ENCODE data around the gene CCND3. TPM values are rescaled to one million over a fixed set of nuclear protein-coding genes. Genes with fewer than 3 reads are reported as not detected.

Gene CCND3
- total RNA-seq, 1 donor from 2014 or later: 10.4 TPM

DNA sequence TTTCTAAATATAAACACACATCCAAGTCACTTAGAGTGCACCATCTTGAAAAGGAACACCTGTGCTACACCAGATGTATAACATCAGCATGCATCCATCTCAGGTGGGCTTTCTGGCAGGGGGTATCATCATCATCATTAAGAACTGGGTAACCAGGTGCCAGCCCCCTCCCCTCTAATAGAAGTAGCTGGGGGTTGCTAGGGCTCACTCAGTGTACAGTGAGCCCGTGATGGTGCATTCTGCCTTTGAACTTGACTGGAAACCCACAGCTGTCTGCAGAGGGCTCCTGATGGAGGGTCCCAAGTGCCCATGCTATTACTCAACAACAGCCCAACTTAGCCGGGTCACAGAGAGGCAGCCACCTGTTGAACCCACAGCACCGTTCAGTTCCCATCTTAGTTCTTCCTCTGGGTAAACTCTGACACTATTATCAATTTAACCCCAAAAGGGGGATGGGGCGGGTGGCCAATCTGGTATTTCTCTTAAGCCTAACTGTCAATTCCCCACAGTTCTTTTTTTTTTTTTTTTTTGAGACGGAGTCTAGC is 32.7 kb upstream of the CCND3 start:
- H3K27me3 Mint-ChIP-seq: no peaks in the 10 kb centered on the region
- H3K36me3 Mint-ChIP-seq (ENCODE audit: insufficient read depth): no peaks in the 10 kb centered on the region
- no peak for DNase-seq (ENCODE audit: low spot score, unreplicated experiment)
- TF ChIP-seq, protein P1, sequence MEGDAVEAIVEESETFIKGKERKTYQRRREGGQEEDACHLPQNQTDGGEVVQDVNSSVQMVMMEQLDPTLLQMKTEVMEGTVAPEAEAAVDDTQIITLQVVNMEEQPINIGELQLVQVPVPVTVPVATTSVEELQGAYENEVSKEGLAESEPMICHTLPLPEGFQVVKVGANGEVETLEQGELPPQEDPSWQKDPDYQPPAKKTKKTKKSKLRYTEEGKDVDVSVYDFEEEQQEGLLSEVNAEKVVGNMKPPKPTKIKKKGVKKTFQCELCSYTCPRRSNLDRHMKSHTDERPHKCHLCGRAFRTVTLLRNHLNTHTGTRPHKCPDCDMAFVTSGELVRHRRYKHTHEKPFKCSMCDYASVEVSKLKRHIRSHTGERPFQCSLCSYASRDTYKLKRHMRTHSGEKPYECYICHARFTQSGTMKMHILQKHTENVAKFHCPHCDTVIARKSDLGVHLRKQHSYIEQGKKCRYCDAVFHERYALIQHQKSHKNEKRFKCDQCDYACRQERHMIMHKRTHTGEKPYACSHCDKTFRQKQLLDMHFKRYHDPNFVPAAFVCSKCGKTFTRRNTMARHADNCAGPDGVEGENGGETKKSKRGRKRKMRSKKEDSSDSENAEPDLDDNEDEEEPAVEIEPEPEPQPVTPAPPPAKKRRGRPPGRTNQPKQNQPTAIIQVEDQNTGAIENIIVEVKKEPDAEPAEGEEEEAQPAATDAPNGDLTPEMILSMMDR (IDR thresholded peaks at IDR 0.05; ENCODE audit: unreplicated experiment): no peak
- no peaks in the 10 kb centered on the region for H3K9me3 Mint-ChIP-seq (ENCODE audit: low read depth)
- H3K4me1 Mint-ChIP-seq (ENCODE audit: low read depth): no peaks in the 10 kb centered on the region
- no peak overlapping the region for H3K4me3 Mint-ChIP-seq (ENCODE audit: low read depth)
- H3K27ac Mint-ChIP-seq: no peak overlapping the region

DNA sequence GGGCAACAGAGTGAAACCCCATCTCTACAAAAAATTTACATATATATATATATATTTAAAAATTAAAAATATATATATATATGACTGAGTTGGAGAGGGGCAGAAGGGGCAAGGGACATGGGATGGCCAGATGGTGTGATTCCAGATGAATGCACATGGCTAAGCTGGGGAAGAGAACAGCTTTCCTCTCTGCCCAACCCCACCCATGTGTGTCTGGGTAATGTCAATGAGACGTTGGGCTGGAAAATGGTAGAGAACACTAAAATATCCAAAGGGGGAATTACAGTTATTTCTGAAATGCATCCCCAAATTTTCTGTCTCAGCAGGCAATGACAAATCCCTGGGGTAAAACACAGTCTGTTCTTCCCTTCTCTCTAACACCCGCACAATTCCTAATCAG is 31.2 kb upstream of the CCND3 start:
- Mint-ChIP-seq H3K36me3 (ENCODE audit: insufficient read depth) (no peaks in the 10 kb centered on the region), H3K4me1 (ENCODE audit: low read depth) (no peaks in the 10 kb centered on the region), H3K27ac (no peak overlapping the region), H3K9me3 (ENCODE audit: low read depth) (no peaks in the 10 kb centered on the region), H3K4me3 (ENCODE audit: low read depth) (no peak overlapping the region), H3K27me3 (no peaks in the 10 kb centered on the region)
- TF ChIP-seq, protein P1 (IDR thresholded peaks at IDR 0.05; ENCODE audit: unreplicated experiment): no peak
- no peak for DNase-seq (ENCODE audit: low spot score, unreplicated experiment)

DNA sequence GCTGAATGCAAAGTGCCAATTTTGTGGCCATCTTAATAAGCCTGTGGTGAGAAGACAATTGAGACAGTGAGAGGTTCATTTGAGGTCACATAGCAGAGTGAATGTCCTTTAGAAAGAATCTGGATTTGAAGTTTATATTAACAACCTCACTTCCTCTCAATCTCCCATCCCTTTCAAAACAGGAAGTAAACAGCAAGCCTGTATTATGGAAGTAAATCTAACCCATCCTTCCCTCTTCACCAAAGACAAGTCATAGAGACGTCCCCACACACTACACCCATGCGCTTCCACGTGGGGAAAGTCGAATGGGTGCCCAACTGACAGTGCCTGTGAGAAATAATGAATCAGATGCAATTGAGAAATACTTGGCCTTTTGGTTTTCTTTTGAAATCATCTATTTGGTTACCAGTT is 28.8 kb upstream of the CCND3 start:
- Mint-ChIP-seq H3K9me3 (ENCODE audit: low read depth) (no peaks in the 10 kb centered on the region), H3K4me1 (ENCODE audit: low read depth) (peaks cover 9% of the 10 kb centered on the region), H3K36me3 (ENCODE audit: insufficient read depth) (no peaks in the 10 kb centered on the region), H3K4me3 (ENCODE audit: low read depth) (no peak overlapping the region), H3K27me3 (no peaks in the 10 kb centered on the region), H3K27ac (no peak overlapping the region)
- DNase-seq (ENCODE audit: low spot score, unreplicated experiment): no peak
- TF ChIP-seq, protein P1 (IDR thresholded peaks at IDR 0.05; ENCODE audit: unreplicated experiment): no peak

DNA sequence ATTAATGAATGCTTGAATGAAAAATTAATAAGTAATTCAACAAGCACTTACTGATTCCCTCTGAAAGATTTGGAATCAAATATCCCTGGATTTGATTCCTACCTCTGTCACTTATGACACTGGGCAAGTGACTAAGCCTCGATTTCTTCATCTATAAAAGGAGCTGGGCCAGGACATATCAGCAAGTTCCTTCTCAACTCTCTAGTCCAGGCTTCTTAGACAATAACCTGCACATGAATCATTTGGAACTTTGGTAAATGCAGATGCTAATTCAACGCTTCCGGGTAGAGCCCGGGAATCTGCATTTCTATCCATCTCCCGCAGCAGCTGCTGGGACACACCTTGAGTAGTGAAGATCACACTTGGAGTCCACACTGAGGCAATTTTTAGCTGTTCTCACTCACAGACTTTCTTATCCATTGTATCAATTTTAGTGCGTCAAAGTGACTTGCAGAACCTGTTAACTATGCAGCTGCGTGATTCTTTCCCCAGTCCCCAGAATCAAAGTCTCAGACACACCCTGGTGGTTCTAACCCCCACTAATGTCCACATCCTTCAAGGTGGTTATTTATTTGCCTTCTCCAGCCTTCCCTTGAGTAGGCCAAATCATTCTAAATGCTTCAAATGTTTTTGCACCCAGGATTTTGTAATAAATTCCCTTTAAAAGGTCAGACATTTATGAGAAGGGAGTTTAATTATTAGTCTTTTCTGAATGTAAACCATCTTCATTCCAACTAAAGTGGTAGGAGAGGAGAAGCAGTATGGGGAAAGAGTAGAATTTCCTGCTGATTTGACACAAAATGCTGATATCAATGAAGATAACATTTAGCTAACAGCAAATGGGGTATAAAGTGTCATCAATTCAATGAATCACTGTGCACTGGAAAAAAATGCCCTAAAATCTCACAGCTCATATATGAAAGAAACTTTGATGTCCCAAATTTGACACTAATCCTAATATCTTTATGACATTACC is 26.0 kb upstream of the CCND3 start:
- no peaks in the 10 kb centered on the region for H3K36me3 Mint-ChIP-seq (ENCODE audit: insufficient read depth)
- H3K4me1 Mint-ChIP-seq (ENCODE audit: low read depth): peaks cover 11% of the 10 kb centered on the region
- H3K27ac Mint-ChIP-seq: no peak overlapping the region
- H3K9me3 Mint-ChIP-seq (ENCODE audit: low read depth): no peaks in the 10 kb centered on the region
- no peak overlapping the region for H3K4me3 Mint-ChIP-seq (ENCODE audit: low read depth)
- DNase-seq (ENCODE audit: low spot score, unreplicated experiment): no peak
- TF ChIP-seq, protein P1 (IDR thresholded peaks at IDR 0.05; ENCODE audit: unreplicated experiment): no peak
- H3K27me3 Mint-ChIP-seq: peaks cover 6% of the 10 kb centered on the region

DNA sequence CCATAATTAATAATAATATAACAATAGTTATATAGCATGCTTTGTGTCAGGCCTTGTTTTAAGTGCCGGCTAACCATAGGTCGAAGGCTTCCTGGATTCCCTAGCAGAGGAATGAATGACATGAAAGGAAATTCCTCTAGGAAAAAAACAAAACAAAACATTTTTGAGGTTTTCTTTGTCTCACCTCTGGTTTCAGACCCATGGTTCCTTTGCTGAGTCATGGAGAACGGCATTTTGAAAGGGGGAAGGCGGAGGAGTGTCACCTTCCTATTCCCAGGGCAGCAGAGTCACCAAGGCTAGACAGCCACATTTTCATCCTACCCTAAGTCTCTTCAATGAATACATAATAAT is 25.3 kb upstream of the CCND3 start:
- no peaks in the 10 kb centered on the region for H3K9me3 Mint-ChIP-seq (ENCODE audit: low read depth)
- no peaks in the 10 kb centered on the region for H3K36me3 Mint-ChIP-seq (ENCODE audit: insufficient read depth)
- no peak overlapping the region for H3K27ac Mint-ChIP-seq
- H3K27me3 Mint-ChIP-seq: peaks cover 6% of the 10 kb centered on the region
- H3K4me3 Mint-ChIP-seq (ENCODE audit: low read depth): no peak overlapping the region
- DNase-seq (ENCODE audit: low spot score, unreplicated experiment): no peak
- TF ChIP-seq, protein P1 (IDR thresholded peaks at IDR 0.05; ENCODE audit: unreplicated experiment): no peak
- peaks cover 11% of the 10 kb centered on the region for H3K4me1 Mint-ChIP-seq (ENCODE audit: low read depth)
